GM21723 (cell line): Measurements from ENCODE around the gene CD164L2.
"Not testable (repeated sequence)": the region's sequence is repeated elsewhere in the genome, so short reads cannot be mapped to it uniquely, and the experiment has no call there.

Experiments used
- ATAC-seq: cut with Tn5 transposase; IDR thresholded peaks from one replicate; pipeline ENCODE4 v1.9.1; 2021; ENCODE audit warnings: mild to moderate bottlenecking, moderate library complexity; ENCODE audit not compliant: unreplicated experiment

Gene CD164L2

GRCh38 chr1:27383039-27383605, at the start of gene CD164L2:
CD164L2 (minus strand) TSS chr1:27383333; CDS start chr1:27383239, 94 bp downstream.
- no peak for ATAC-seq

GRCh38 chr1:27432725-27433124, 49.6 kb upstream of the CD164L2 start:
- ATAC-seq, result not testable (repeated sequence)

GRCh38 chr1:27431601-27431940, 48.4 kb upstream of the CD164L2 start:
- no peak for ATAC-seq

- no peak for ATAC-seq
Measured at GRCh38 chr1:27430903-27431600, 47.9 kb upstream of the CD164L2 start.

- no peak for ATAC-seq
Measured at GRCh38 chr1:27429029-27429425, 45.9 kb upstream of the CD164L2 start.

- no peak for ATAC-seq
Measured at GRCh38 chr1:27428316-27429028, 45.3 kb upstream of the CD164L2 start.

GRCh38 chr1:27427816-27428315, 44.7 kb upstream of the CD164L2 start:
- ATAC-seq, result no peak

GRCh38 chr1:27427329-27427728, 44.2 kb upstream of the CD164L2 start:
- ATAC-seq, result no peak

GRCh38 chr1:27423709-27424108, 40.6 kb upstream of the CD164L2 start:
- ATAC-seq, result no peak

GRCh38 chr1:27418326-27419185, 35.4 kb upstream of the CD164L2 start:
- ATAC-seq, result peak; percentile 63

- no peak for ATAC-seq
Measured at GRCh38 chr1:27417713-27418112, 34.6 kb upstream of the CD164L2 start.

GRCh38 chr1:27416387-27417111, 33.4 kb upstream of the CD164L2 start:
- no peak for ATAC-seq

GRCh38 chr1:27414091-27414490, 31.0 kb upstream of the CD164L2 start:
- no peak for ATAC-seq

GRCh38 chr1:27413004-27413403, 29.9 kb upstream of the CD164L2 start:
- ATAC-seq, result no peak

- no peak for ATAC-seq
Measured at GRCh38 chr1:27412502-27412901, 29.4 kb upstream of the CD164L2 start.

- no peak for ATAC-seq
Measured at GRCh38 chr1:27410709-27411108, 27.6 kb upstream of the CD164L2 start.

GRCh38 chr1:27409669-27410068, 26.5 kb upstream of the CD164L2 start:
- ATAC-seq, result no peak

GRCh38 chr1:27408151-27408550, 25.0 kb upstream of the CD164L2 start:
- no peak for ATAC-seq

GRCh38 chr1:27406791-27407190, 23.7 kb upstream of the CD164L2 start:
- not testable (repeated sequence) for ATAC-seq

- ATAC-seq, result no peak
Measured at GRCh38 chr1:27406362-27406680, 23.2 kb upstream of the CD164L2 start.
